ENCODE measurements around the gene SLC26A9.
"Not testable (repeated sequence)": the region's sequence is repeated elsewhere in the genome, so short reads cannot be mapped to it uniquely, and the experiment has no call there.

SLC26A9 gene

DNA sequence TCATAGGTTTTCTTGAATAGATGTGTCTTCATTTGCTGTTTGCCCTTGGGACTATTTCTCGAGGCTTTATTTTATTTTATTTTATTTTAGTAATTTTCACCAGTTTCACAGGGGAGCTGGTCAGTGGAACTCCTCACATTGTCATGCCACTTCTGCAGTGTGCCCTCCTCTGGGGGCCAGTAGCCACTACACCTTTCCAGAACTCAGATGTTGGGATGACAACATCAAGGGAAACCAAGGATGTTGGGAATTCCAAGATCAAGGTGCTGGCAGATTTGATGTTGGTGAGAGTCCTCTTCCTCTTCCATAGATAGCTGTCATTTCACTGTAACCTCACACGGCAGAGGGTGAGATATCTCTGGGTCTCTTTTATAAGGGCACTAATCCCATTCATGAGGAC lies 35.5 kb downstream of the SLC26A9 start:
- H3K4me3 ChIP-seq (ENCODE audit: low read length) = no peak overlapping the region
- DNase-seq (ENCODE audit: low read depth) = no peak
- TF ChIP-seq, protein P1, sequence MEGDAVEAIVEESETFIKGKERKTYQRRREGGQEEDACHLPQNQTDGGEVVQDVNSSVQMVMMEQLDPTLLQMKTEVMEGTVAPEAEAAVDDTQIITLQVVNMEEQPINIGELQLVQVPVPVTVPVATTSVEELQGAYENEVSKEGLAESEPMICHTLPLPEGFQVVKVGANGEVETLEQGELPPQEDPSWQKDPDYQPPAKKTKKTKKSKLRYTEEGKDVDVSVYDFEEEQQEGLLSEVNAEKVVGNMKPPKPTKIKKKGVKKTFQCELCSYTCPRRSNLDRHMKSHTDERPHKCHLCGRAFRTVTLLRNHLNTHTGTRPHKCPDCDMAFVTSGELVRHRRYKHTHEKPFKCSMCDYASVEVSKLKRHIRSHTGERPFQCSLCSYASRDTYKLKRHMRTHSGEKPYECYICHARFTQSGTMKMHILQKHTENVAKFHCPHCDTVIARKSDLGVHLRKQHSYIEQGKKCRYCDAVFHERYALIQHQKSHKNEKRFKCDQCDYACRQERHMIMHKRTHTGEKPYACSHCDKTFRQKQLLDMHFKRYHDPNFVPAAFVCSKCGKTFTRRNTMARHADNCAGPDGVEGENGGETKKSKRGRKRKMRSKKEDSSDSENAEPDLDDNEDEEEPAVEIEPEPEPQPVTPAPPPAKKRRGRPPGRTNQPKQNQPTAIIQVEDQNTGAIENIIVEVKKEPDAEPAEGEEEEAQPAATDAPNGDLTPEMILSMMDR (conservative IDR thresholded peaks at IDR 0.05; ENCODE audit: low read depth, low read length) = peak; percentile 84

DNA sequence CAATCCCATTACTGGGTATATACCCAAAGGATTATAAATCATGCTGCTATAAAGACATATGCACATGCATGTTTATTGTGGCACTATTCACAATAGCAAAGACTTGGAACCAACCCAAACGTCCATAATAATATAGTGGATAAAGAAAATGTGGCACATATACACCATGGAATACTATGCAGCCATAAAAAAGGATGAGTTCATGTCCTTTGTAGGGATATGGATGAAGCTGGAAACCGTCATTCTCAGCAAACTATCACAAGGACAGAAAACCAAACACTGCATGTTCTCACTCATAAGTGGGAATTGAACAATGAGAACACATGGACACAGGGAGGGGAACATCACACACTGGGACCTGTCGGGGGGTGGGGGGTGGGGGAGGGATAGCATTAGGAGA lies 38.2 kb downstream of the SLC26A9 start:
- H3K4me3 ChIP-seq (ENCODE audit: low read length); DNase-seq (ENCODE audit: low read depth): not testable (repeated sequence)

DNA sequence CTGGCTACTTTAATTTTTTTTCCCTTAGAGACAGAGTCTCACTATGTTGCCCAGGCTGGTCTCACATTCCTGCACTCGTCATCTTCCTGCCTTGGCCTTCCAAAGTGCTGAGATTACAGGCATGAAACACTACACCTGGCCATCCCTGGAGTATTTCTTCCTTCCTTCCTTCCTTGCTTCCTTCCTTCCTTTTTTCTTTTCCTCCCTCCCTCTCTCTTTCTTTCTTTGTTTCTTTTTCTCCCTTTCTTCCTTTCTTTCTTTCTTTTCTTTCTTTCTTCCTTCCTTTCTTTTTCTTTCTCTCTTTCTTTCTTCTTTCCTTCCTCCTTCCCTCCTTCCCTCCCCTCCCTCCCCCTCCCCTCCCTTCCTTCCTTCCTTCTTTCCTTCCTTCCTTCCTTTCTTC lies 46.9 kb downstream of the SLC26A9 start:
- TF ChIP-seq, protein P1 (conservative IDR thresholded peaks at IDR 0.05; ENCODE audit: low read depth, low read length) = no peak
- no peak overlapping the region for H3K4me3 ChIP-seq (ENCODE audit: low read length)
- no peak for DNase-seq (ENCODE audit: low read depth)

DNA sequence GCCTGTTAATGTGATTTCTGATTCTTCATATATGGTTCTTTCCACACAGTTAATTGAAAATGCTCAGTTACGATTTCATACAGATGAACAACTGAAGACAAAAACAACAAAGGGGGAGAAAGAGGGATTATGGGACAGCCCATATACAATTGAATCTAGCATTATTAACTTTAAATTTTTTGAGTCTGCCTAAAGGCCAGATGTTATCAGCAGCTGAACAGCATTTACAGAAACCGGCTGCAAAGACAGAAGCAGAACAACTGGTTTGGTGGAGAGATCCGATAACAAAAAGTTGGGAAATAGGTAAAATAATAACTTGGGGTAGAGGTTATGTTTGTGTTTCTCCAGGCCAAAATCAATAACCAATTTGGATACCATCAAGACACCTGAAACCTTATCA lies 49.1 kb downstream of the SLC26A9 start:
- not testable (repeated sequence) for DNase-seq (ENCODE audit: low read depth); H3K4me3 ChIP-seq (ENCODE audit: low read length)

DNA sequence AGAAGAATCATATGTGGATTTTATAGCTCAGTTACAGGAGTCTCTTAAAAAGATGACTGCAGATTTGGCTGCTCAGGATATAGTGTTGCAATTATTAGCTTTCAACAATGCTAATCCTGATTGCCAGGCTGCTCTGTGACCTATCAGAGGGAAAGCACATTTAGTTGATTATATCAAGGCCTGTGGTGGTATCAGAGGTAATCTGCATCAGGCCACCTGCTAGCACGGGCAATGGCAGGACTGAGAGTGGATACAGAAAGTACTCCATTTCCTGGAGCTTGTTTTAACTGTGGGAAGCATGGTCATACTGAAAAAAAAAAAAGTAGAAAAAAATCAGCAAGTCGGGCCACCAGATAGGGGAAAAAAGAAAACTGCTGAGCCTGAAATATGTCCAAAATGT lies 51.1 kb downstream of the SLC26A9 start:
- DNase-seq (ENCODE audit: low read depth) = peak; percentile 13
- H3K4me3 ChIP-seq (ENCODE audit: low read length) = not testable (repeated sequence)

DNA sequence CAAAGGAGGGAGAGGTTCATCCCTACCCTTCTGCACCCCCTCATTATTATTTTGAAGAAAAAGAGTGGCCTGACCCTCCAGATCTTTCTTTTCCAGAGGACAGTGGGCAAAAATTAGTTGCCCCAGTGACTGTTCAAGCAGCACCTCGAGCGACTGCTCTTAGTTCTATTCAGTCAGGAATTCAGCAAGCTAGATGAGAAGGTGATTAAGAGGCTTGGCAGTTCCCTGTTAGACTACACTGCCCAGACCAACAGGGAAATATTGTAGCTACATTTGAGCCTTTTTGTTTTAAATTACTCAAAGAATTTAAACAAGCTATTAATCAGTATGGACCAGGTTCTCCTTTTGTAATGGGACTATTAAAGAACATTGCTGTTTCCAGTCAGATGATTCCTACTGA lies 51.8 kb downstream of the SLC26A9 start:
- H3K4me3 ChIP-seq (ENCODE audit: low read length) = not testable (repeated sequence)
- peak; percentile 39 for DNase-seq (ENCODE audit: low read depth)

DNA sequence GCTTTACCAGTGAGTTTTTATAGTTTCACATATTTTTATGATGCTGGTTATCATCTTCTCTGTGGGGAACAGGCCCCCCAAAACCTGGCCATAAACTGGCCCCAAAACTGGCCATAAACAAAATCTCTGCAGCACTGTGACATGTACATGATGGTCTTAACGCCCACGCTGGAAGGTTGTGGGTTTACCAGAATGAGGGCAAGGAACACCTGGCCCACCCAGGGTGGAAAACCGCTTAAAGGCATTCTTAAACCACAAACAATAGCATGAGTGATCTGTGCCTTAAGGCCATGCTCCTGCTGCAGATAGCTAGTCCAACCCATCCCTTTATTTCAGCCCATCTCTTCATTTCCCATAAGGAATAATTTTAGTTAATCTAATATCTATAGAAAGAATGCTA lies 52.6 kb downstream of the SLC26A9 start:
- not testable (repeated sequence) for H3K4me3 ChIP-seq (ENCODE audit: low read length); DNase-seq (ENCODE audit: low read depth)

DNA sequence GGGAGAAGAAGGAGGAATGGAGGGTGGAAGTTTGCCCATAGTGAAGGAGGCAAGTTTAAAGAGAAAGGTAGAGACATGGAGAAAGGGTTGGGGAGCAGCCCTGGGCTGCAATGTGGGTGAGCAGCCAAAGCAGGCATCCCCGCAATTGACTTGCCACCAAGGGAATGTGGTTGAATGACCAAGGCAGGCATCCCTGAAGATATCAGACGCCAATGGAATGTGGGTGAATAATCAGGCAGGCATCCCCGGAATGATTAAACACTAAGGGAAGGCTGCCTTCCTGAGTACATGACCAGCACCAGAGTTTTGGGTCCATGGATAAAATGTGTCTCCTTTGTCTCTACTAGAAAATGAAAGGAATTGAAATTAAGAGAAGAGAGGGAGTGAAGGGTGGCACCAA lies 53.5 kb downstream of the SLC26A9 start:
- peak; percentile 43 for DNase-seq (ENCODE audit: low read depth)
- H3K4me3 ChIP-seq (ENCODE audit: low read length) = not testable (repeated sequence)

DNA sequence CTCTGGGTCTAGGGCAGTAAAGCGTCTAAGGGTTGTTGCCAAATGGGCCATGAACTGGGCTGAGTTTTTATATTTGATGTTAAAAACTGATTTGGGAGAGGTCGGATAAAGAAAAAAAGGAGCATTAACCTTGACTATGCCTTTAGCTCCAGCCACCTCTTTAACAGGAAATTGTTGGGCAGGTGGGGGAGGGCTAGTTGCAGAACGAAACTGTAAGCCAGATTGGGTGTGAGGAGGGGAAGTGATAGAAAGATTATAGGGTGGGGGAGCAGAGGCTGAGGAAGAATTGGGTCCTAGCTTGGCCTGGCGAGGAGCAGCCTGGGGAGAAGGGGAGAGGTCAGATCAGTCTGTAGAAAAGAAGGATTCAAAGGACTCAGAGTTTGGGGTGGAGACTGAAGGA lies 54.2 kb downstream of the SLC26A9 start:
- not testable (repeated sequence) for H3K4me3 ChIP-seq (ENCODE audit: low read length); DNase-seq (ENCODE audit: low read depth)

DNA sequence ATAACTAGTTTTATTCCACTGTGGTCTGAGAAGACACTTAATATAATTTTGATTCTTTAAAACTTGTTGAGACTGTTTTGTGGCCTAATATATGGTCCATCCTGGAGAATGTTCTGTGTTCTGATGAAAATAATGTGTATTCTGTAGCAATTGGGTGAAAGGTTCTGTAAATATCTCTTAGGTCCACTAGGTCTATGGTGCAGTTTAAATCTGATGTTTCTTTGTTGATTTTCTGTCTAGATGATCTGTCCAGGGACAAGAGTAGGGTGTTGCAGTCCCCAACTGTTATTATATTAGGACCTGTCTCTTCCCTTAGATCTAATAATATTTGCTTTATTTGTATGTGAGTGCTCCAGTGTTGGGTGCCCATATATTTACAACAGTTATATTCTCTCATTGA lies 59.5 kb downstream of the SLC26A9 start:
- no peak for DNase-seq (ENCODE audit: low read depth)
- H3K4me3 ChIP-seq (ENCODE audit: low read length) = no peak overlapping the region
- TF ChIP-seq, protein P1 (conservative IDR thresholded peaks at IDR 0.05; ENCODE audit: low read depth, low read length) = no peak

DNA sequence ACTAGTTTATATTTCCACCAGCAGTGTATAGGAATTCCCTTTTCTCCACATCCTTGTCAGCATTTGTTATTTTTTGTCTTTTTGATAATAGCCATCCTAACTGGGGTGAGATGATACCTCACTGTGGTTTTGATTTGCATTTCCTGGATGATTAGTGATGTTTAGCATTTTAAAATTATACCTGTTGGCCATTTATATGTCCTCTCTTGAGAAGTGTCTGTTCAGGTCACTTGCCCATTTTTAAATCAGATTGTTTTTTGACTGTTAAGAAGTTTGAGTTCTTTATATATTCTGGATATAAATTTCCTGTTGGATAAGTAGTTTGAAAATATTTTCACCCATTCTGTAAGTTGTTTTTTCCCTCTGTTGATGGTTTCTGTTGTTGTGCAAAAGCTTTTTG lies 62.3 kb downstream of the SLC26A9 start:
- DNase-seq (ENCODE audit: low read depth) = no peak
- TF ChIP-seq, protein P1 (conservative IDR thresholded peaks at IDR 0.05; ENCODE audit: low read depth, low read length) = no peak
- no peak overlapping the region for H3K4me3 ChIP-seq (ENCODE audit: low read length)
